Measurements from ENCODE around the gene UBA3.

Gene UBA3

GRCh38 chr3:69085833-69086722, 5.9 kb upstream of the UBA3 start:
- no peak for TF ChIP-seq CTCF (IDR thresholded peaks at IDR 0.05; ENCODE audit: insufficient read depth, low read depth, low read length, missing control alignments)
- peak overlapping the region; percentile 94 for H3K4me3 ChIP-seq (ENCODE audit: low read length)
- DNase-seq (ENCODE audit: low read depth) = peak; percentile 97

GRCh38 chr3:69085168-69085832, 5.1 kb upstream of the UBA3 start:
- DNase-seq (ENCODE audit: low read depth) = peak; percentile 47
- peak; percentile 6 for TF ChIP-seq CTCF (IDR thresholded peaks at IDR 0.05; ENCODE audit: insufficient read depth, low read depth, low read length, missing control alignments)
- H3K4me3 ChIP-seq (ENCODE audit: low read length) = peak overlapping the region; percentile 94

GRCh38 chr3:69084326-69085167, 4.4 kb upstream of the UBA3 start, which contains the start of gene ARL6IP5:
ARL6IP5 (plus strand) TSS chr3:69084937; CDS start chr3:69085048, 111 bp downstream.
- no peak for TF ChIP-seq CTCF (IDR thresholded peaks at IDR 0.05; ENCODE audit: insufficient read depth, low read depth, low read length, missing control alignments)
- DNase-seq (ENCODE audit: low read depth) = peak; percentile 93
- H3K4me3 ChIP-seq (ENCODE audit: low read length) = peak within 1 kb of the TSS; percentile 94

- DNase-seq (ENCODE audit: low read depth) = peak; percentile 61
- no peak overlapping the region for H3K4me3 ChIP-seq (ENCODE audit: low read length)
- TF ChIP-seq CTCF (IDR thresholded peaks at IDR 0.05; ENCODE audit: insufficient read depth, low read depth, low read length, missing control alignments) = no peak
These were observed 2.6 kb upstream of the UBA3 start for GRCh38 chr3:69082805-69083204.

- H3K4me3 ChIP-seq (ENCODE audit: low read length) = no peak overlapping the region
- TF ChIP-seq CTCF (IDR thresholded peaks at IDR 0.05; ENCODE audit: insufficient read depth, low read depth, low read length, missing control alignments) = no peak
- DNase-seq (ENCODE audit: low read depth) = no peak
These were observed 2.2 kb upstream of the UBA3 start for GRCh38 chr3:69082361-69082760.

GRCh38 chr3:69081583-69082262, 1.6 kb upstream of the UBA3 start:
- no peak overlapping the region for H3K4me3 ChIP-seq (ENCODE audit: low read length)
- TF ChIP-seq CTCF (IDR thresholded peaks at IDR 0.05; ENCODE audit: insufficient read depth, low read depth, low read length, missing control alignments) = no peak
- peak; percentile 76 for DNase-seq (ENCODE audit: low read depth)
